Sigmoid colon (tissue), 7 donors: ENCODE measurements around the gene REPS1. TPM values are rescaled to one million over a fixed set of nuclear protein-coding genes. Genes with fewer than 3 reads are reported as not detected.

ENCODE experiments used
- DNase-seq: peaks from one replicate; pipeline ENCODE4 v3.0.0-alpha.2; 2019
- H3K27ac ChIP-seq, 4 donors: fragments of 200-600 bp; sonication (generic); one replicate each; pipeline ENCODE4 v1.5.1; 2016 to 2019; ENCODE audit warnings: mild to moderate bottlenecking in 1 of 4
- H3K27me3 ChIP-seq, 3 donors: fragments of 200-600 bp; sonication (generic); one replicate each; pipeline ENCODE4 v1.5.1; 2019; ENCODE audit warnings: mild to moderate bottlenecking in 1 of 3
- H3K36me3 ChIP-seq, 4 donors: fragments of 200-600 bp; sonication (generic); one replicate each; pipeline ENCODE4 v1.5.1; 2016 to 2019
- H3K4me1 ChIP-seq, 4 donors: fragments of 200-600 bp; sonication (generic); one replicate each; pipeline ENCODE4 v1.5.1; 2017 to 2019
- H3K4me3 ChIP-seq, 4 donors: fragments of 200-600 bp; sonication (generic); one replicate each; pipeline ENCODE4 v1.5.1; 2017 to 2019; ENCODE audit warnings: mild to moderate bottlenecking in 2 of 4, moderate library complexity in 1 of 4
- H3K9me3 ChIP-seq, 4 donors: fragments of 200-600 bp in 3 of 4; sonication (generic) in 3 of 4; one replicate each; pipeline versions ENCODE4 v1.5.1 to v1.6.1; 2013 to 2019
- CTCF ChIP-seq, 4 experiments: fragments of 450-650 bp in 3 of 4; fragments of 200-600 bp in 1 of 4; IDR thresholded peaks; one replicate each; pipeline ENCODE4 v1.5.1; 2016 to 2019; ENCODE audit warnings: antibody characterized with exemption in 4 of 4, mild to moderate bottlenecking in 3 of 4, moderate library complexity in 2 of 4
- EP300 ChIP-seq, 4 donors: sonication (generic); formaldehyde crosslinking; IDR thresholded peaks; one replicate each; pipeline ENCODE4 v1.6.1; 2017; ENCODE audit warnings: antibody characterized with exemption in 4 of 4
- POLR2A ChIP-seq, 2 donors: fragments of 450-650 bp; IDR thresholded peaks; one replicate each; pipeline ENCODE4 v1.6.1; 2016; ENCODE audit warnings: antibody characterized with exemption in 2 of 2, mild to moderate bottlenecking in 2 of 2, moderate library complexity in 2 of 2
- POLR2AphosphoS5 ChIP-seq, 4 donors: sonication (generic); formaldehyde crosslinking; IDR thresholded peaks; one replicate each; pipeline ENCODE4 v1.6.1; 2017; ENCODE audit warnings: antibody characterized with exemption in 4 of 4
- WGBS, 2 donors: extraction: QIAGEN DNeasy Blood & Tissue Kit; methylation state at CpG; one replicate each; pipeline ENCODE4 v1.1.7; 2013; 5-methylcytosine and 5-hydroxymethylcytosine counted together
- intact Hi-C: fragments of 100-400 bp; cut with DNase I; formaldehyde crosslinking; loops from one replicate; pipeline ENCODE4 v1.15.1; 2023
- polyA plus RNA-seq, 3 donors: library from polyadenylated mRNA; stranded (reverse); fragments of 200-250 nt; gene quantifications; one replicate each; pipeline ENCODE4 v1.2.3, GENCODE V29; 2013
- total RNA-seq, 4 donors: library from RNA; depleted of rRNA; stranded (reverse); fragments of >200 nt; gene quantifications; one replicate each; pipeline ENCODE4 v1.1.0, GENCODE V29; 2016
- donor health status: healthy with polysubstance abuse.
- donor health status: Bipolar disorder and iron deficiency.
- donor health status: healthy.

REPS1 gene
- total and polyA plus RNA-seq, 7 donors, result 12.6 to 53.7 (median 26.3) TPM

GRCh38 chr6:138857775-138858174, 130.3 kb downstream of the REPS1 start:
- TF ChIP-seq CTCF (IDR thresholded peaks at IDR 0.05) (no peak), POLR2A (IDR thresholded peaks at IDR 0.05) (no peak), POLR2AphosphoS5 (IDR thresholded peaks at IDR 0.05) (no peak), EP300 (IDR thresholded peaks at IDR 0.05) (no peak)
- no peaks in the 10 kb centered on the region for H3K4me1 ChIP-seq
- H3K9me3 ChIP-seq, result no peaks in the 10 kb centered on the region
- no peaks in the 10 kb centered on the region for H3K36me3 ChIP-seq
- no peak for DNase-seq
- intact Hi-C loops, result no loop called here
- 62 to 82% methylated on average over 10 of the region's 10 CpGs for WGBS, 2 donors
- no peaks in the 10 kb centered on the region for H3K27me3 ChIP-seq
- H3K27ac ChIP-seq, result no peak overlapping the region
- H3K4me3 ChIP-seq, result no peak overlapping the region

- H3K36me3 ChIP-seq, result no peaks in the 10 kb centered on the region
- no peak overlapping the region for H3K4me3 ChIP-seq
- intact Hi-C loops, result no loop called here
- H3K4me1 ChIP-seq, result no peaks in the 10 kb centered on the region
- TF ChIP-seq POLR2AphosphoS5 (IDR thresholded peaks at IDR 0.05) (no peak), CTCF (IDR thresholded peaks at IDR 0.05) (no peak), POLR2A (IDR thresholded peaks at IDR 0.05) (no peak), EP300 (IDR thresholded peaks at IDR 0.05) (no peak)
- 85 to 89% methylated on average over 6 of the region's 6 CpGs for WGBS, 2 donors
- H3K27ac ChIP-seq, result no peak overlapping the region
- DNase-seq, result no peak
- H3K9me3 ChIP-seq, result no peaks in the 10 kb centered on the region
- no peaks in the 10 kb centered on the region for H3K27me3 ChIP-seq
Observed at GRCh38 chr6:138856654-138857053, 131.4 kb downstream of the REPS1 start.

Other genes with a start within 250 kb of the REPS1 start
- gene CCDC28A, start 214.5 kb downstream of the REPS1 start, total RNA-seq, result 10 to 100 TPM; 17.4 to 33.1 (median 21.7) TPM
- gene CCDC28A, start 214.5 kb downstream of the REPS1 start, polyA plus RNA-seq, result 10 to 100 TPM; 26.5 to 49.5 (median 42.6) TPM
- gene ECT2L, start 192.2 kb downstream of the REPS1 start, total RNA-seq, result not detected
- gene ECT2L, start 192.2 kb downstream of the REPS1 start, polyA plus RNA-seq, result under 1 TPM in 1 of 3 donors, not detected in 2; 0.04 TPM
- 1 to 10 TPM; 6.8 to 7.7 (median 7.4) TPM for gene ABRACL, start 40.5 kb upstream of the REPS1 start, total RNA-seq
- gene ABRACL, start 40.5 kb upstream of the REPS1 start, polyA plus RNA-seq, result 100 to 1,000 TPM; 144 to 529 (median 303) TPM
- gene HECA, start 146.8 kb upstream of the REPS1 start, total RNA-seq, result 10 to 100 TPM; 33.5 to 42.1 (median 35.6) TPM
- gene HECA, start 146.8 kb upstream of the REPS1 start, polyA plus RNA-seq, result 10 to 100 TPM; 16.7 to 20.8 (median 18.0) TPM